AG04449 (cell line): ENCODE data around the gene EIF1AX.
A peak's percentile ranks its signal among the peaks of the same experiment; 100 is the strongest.

Experiments
- CTCF ChIA-PET: fragments of 350-600 bp; formaldehyde crosslinking; extraction: SDS; loops from one replicate; lab custom pipeline; 2021; ENCODE audit warnings: antibody characterized with exemption; lab: Yijun Ruan, JAX
- POLR2A ChIA-PET: fragments of 400-600, 350-600 bp; formaldehyde crosslinking; extraction: SDS; loops from one replicate; lab custom pipeline; 2020; ENCODE audit warnings: antibody characterized with exemption, inconsistent platforms; lab: Yijun Ruan, JAX
- DNase-seq: peaks from one replicate; pipeline ENCODE4 v3.0.0-alpha.2; 2010; ENCODE audit warnings: low read depth, low spot score
- H3K4me3 ChIP-seq: 2 replicates; pipeline ENCODE4 v1.5.1; 2011; ENCODE audit warnings: low read depth, mild to moderate bottlenecking, control low read depth, low read length
- TF ChIP-seq, protein P1 (sequence below): IDR thresholded peaks from one replicate; pipeline ENCODE4 v1.5.1; 2011; ENCODE audit warnings: mild to moderate bottlenecking, moderate library complexity, low read length, control low read depth, inconsistent platforms; ENCODE audit not compliant: insufficient read depth; ENCODE audit errors: missing control alignments

EIF1AX gene

GRCh38 chrX:20147561-20147960 lies 5.9 kb upstream of the EIF1AX start:
- TF ChIP-seq, protein P1, sequence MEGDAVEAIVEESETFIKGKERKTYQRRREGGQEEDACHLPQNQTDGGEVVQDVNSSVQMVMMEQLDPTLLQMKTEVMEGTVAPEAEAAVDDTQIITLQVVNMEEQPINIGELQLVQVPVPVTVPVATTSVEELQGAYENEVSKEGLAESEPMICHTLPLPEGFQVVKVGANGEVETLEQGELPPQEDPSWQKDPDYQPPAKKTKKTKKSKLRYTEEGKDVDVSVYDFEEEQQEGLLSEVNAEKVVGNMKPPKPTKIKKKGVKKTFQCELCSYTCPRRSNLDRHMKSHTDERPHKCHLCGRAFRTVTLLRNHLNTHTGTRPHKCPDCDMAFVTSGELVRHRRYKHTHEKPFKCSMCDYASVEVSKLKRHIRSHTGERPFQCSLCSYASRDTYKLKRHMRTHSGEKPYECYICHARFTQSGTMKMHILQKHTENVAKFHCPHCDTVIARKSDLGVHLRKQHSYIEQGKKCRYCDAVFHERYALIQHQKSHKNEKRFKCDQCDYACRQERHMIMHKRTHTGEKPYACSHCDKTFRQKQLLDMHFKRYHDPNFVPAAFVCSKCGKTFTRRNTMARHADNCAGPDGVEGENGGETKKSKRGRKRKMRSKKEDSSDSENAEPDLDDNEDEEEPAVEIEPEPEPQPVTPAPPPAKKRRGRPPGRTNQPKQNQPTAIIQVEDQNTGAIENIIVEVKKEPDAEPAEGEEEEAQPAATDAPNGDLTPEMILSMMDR: no peak
- DNase-seq: no peak
- H3K4me3 ChIP-seq: no peak overlapping the region
- CTCF ChIA-PET: no interaction called here
- POLR2A ChIA-PET: no interaction called here

GRCh38 chrX:20144491-20144890 lies 2.9 kb upstream of the EIF1AX start:
- ChIA-PET CTCF (no interaction called here), POLR2A (no interaction called here)
- no peak overlapping the region for H3K4me3 ChIP-seq
- TF ChIP-seq, protein P1: no peak
- no peak for DNase-seq

DNA sequence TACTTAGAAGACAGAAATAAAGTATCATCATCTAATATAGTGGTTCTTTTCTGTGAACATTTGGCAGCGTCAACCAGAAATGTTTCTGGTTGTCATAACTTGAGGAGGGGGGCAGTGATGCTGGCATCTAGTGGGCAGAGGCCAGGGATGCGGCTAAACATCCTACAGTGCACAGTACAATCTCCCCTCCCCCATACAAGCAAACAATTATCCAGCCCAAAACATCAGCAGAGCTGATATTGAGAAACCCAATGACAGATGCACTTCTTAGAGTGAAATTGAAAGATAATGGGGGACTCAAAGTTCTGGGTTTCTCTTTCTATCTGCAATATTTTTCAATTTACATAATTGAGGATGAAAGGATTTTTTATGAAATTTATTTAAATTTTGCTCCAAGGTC lies 1.9 kb upstream of the EIF1AX start:
- POLR2A ChIA-PET: no interaction called here
- DNase-seq: no peak
- no peak overlapping the region for H3K4me3 ChIP-seq
- CTCF ChIA-PET: no interaction called here
- TF ChIP-seq, protein P1: no peak

DNA sequence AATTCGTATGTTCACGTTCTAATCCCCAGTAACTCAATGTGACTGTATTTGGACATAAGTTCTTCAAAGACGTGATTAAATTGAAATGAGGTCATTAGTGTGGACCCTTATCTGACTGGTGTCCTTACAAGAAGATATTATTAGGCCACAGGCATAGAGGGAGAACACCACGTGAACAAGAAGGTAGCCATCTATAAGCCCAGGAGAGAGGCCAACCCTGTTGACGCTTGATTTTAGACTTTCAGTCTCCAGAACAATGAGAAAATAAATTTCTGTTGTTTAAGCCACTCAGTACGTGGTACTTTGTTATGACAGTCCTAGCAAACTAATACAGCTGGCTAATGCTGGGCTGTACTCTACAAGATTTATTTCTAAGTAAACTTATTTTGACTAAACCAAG lies 1.5 kb upstream of the EIF1AX start:
- TF ChIP-seq, protein P1: no peak
- no peak for DNase-seq
- ChIA-PET CTCF (no interaction called here), POLR2A (no interaction called here)
- no peak overlapping the region for H3K4me3 ChIP-seq

DNA sequence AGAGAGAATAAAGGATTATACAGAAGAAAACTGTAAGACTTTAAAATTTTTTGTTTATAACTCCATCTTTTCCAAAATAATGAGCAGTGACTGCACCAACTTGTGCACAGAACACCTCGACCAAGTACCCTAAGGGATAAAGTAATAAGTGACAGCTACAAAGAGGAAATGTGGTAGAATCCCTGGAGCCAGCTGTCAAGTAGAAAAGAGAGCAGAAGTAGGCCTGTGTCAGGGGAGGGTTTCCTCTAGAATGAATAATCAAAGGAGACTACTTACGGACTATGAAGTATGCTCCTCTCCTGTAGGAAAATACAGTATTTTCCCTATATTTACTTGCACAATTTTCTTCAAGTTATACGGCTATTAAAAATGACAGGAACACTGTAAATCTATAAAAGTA lies 1.2 kb downstream of the EIF1AX start:
- DNase-seq: no peak
- ChIA-PET POLR2A (no interaction called here), CTCF (interaction anchor here (1.4 kb wide), 1 partner anchor 9 kb away, joined by 3 read pairs; no protein-coding TSS in a partner anchor)

DNA sequence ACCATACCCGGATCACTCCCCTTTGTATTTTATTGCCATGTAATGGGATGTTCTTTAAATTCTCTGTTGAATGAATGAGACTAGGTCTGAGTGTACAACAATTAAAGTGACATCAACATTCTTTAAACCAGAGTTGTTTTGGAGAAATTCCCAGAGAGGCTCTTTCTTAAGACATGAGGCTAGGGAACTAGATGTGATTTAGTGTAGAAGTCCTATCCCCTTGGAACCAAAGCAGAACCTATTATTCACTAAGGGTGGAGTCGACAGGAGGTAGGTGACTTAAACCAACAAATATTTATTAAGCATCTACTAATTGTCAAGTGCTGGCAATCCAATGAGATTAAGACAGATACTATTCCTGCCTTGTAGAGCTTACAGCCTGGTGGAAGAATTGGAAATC lies 1.7 kb downstream of the EIF1AX start:
- peak overlapping the region; percentile 70 for H3K4me3 ChIP-seq
- CTCF ChIA-PET: no interaction called here
- POLR2A ChIA-PET: no interaction called here
- TF ChIP-seq, protein P1: no peak
- no peak for DNase-seq

More for the DNA sequence above, 1.2 kb downstream of the EIF1AX start:
- peak overlapping the region; percentile 70 for H3K4me3 ChIP-seq
- TF ChIP-seq, protein P1: no peak

DNA sequence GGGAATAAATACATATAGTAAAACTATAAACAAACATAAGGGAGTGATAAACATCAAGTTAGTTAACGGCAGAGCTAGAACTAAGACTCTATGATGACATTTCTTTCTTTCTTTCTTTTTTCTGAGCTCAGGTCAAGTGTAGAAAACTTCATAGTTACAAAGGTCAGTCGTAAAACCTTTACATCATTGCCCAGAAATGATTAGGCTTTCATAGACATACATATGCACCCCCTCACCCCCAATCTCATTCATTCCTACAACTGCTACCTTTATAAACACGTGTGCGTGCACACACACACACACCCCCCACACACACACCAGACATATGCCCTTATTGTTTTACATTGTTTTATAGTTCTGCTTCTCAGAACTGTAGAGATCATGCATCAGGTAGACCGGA lies 5.7 kb downstream of the EIF1AX start:
- ChIA-PET CTCF (no interaction called here), POLR2A (no interaction called here)
- no peak for DNase-seq
- TF ChIP-seq, protein P1: no peak
- no peak overlapping the region for H3K4me3 ChIP-seq
